Tibial nerve (tissue), 4 donors: ENCODE results near the gene DAPK2. TPM values are rescaled to one million over a fixed set of nuclear protein-coding genes. Genes with fewer than 3 reads are reported as not detected.
A peak's percentile ranks its signal among the peaks of the same experiment; 100 is the strongest.

Experiments
- DNase-seq, 2 donors: peaks; one replicate each; pipeline ENCODE4 v3.0.0-alpha.2; 2019; ENCODE audit warnings: low spot score in 2 of 2
- H3K27ac ChIP-seq, 4 donors: fragments of 200-600 bp; sonication (generic) in 3 of 4; one replicate each; pipeline ENCODE4 v1.5.1; 2017 to 2019; ENCODE audit warnings: mild to moderate bottlenecking in 1 of 4
- H3K27me3 ChIP-seq, 2 donors: fragments of 200-600 bp; sonication (generic) in 1 of 2; one replicate each; pipeline versions ENCODE4 v1.5.1 to v1.6.0; 2017 to 2019
- H3K36me3 ChIP-seq, 3 donors: fragments of 200-600 bp; sonication (generic); one replicate each; pipeline ENCODE4 v1.5.1; 2018 to 2019
- H3K4me1 ChIP-seq, 4 donors: fragments of 200-600 bp; sonication (generic) in 3 of 4; one replicate each; pipeline ENCODE4 v1.5.1; 2017 to 2019
- H3K4me3 ChIP-seq, 4 donors: fragments of 200-600 bp; sonication (generic) in 3 of 4; one replicate each; pipeline ENCODE4 v1.5.1; 2017 to 2019; ENCODE audit warnings: mild to moderate bottlenecking in 1 of 4, moderate library complexity in 1 of 4
- H3K9me3 ChIP-seq, 4 donors: fragments of 200-600 bp; sonication (generic) in 3 of 4; one replicate each; pipeline ENCODE4 v1.5.1; 2017 to 2019
- EP300 ChIP-seq, 2 donors: sonication (generic); formaldehyde crosslinking; IDR thresholded peaks; one replicate each; pipeline ENCODE4 v1.6.1; 2017; ENCODE audit warnings: antibody characterized with exemption in 2 of 2, mild to moderate bottlenecking in 1 of 2
- POLR2A ChIP-seq, 2 donors: fragments of 450-650 bp; IDR thresholded peaks; one replicate each; pipeline ENCODE4 v1.6.1; 2017; ENCODE audit warnings: antibody characterized with exemption in 2 of 2, mild to moderate bottlenecking in 2 of 2, moderate library complexity in 2 of 2
- WGBS, 2 donors: methylation state at CpG; one replicate each; pipeline ENCODE4 v1.1.5; 2018; 5-methylcytosine and 5-hydroxymethylcytosine counted together
- total RNA-seq, 4 donors: library from RNA; depleted of rRNA; stranded (reverse); fragments of >200 nt; gene quantifications; one replicate each; pipeline ENCODE4 v1.1.0, GENCODE V29; 2016
- TF ChIP-seq, protein P1 (sequence below), 5 experiments: fragments of 200-600 bp in 3 of 5; fragments of 450-650 bp in 2 of 5; sonication (generic) in 3 of 5; IDR thresholded peaks; one replicate each; pipeline ENCODE4 v1.5.1; 2016 to 2019; ENCODE audit warnings: antibody characterized with exemption in 5 of 5, mild to moderate bottlenecking in 3 of 5, moderate library complexity in 2 of 5

Gene DAPK2
- total RNA-seq, 4 donors from 2014 or later = 28.9 to 75.9 (median 56.7) TPM

GRCh38 chr15:63896336-63897115, 149.8 kb downstream of the DAPK2 start:
- Histone ChIP-seq H3K27me3 (no peaks in the 10 kb centered on the region), H3K27ac (peak overlapping the region in 2 of 4 donors; percentile 1 to 25), H3K9me3 (no peaks in the 10 kb centered on the region), H3K4me1 (peaks cover 0 to 37% (median 19%) of the 10 kb centered on the region in 4 donors), H3K4me3 (no peak overlapping the region), H3K36me3 (no peaks in the 10 kb centered on the region)
- WGBS, 2 donors = 38 to 43% methylated on average over 15 of the region's 15 CpGs
- TF ChIP-seq EP300 (IDR thresholded peaks at IDR 0.05) = peak in 1 of 2 donors; percentile 43
- TF ChIP-seq POLR2A (IDR thresholded peaks at IDR 0.05) = no peak
- TF ChIP-seq, protein P1, sequence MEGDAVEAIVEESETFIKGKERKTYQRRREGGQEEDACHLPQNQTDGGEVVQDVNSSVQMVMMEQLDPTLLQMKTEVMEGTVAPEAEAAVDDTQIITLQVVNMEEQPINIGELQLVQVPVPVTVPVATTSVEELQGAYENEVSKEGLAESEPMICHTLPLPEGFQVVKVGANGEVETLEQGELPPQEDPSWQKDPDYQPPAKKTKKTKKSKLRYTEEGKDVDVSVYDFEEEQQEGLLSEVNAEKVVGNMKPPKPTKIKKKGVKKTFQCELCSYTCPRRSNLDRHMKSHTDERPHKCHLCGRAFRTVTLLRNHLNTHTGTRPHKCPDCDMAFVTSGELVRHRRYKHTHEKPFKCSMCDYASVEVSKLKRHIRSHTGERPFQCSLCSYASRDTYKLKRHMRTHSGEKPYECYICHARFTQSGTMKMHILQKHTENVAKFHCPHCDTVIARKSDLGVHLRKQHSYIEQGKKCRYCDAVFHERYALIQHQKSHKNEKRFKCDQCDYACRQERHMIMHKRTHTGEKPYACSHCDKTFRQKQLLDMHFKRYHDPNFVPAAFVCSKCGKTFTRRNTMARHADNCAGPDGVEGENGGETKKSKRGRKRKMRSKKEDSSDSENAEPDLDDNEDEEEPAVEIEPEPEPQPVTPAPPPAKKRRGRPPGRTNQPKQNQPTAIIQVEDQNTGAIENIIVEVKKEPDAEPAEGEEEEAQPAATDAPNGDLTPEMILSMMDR (IDR thresholded peaks at IDR 0.05) = no peak
- DNase-seq = peak in 1 of 2 donors; percentile 36

GRCh38 chr15:63895787-63896218, 150.5 kb downstream of the DAPK2 start:
- no peak for DNase-seq
- Histone ChIP-seq H3K27me3 (no peaks in the 10 kb centered on the region), H3K4me1 (peaks cover 0 to 41% (median 22%) of the 10 kb centered on the region in 4 donors), H3K27ac (no peak overlapping the region), H3K9me3 (no peaks in the 10 kb centered on the region), H3K4me3 (no peak overlapping the region), H3K36me3 (no peaks in the 10 kb centered on the region)
- no peak for TF ChIP-seq POLR2A (IDR thresholded peaks at IDR 0.05)
- TF ChIP-seq, protein P1 (IDR thresholded peaks at IDR 0.05) = no peak
- WGBS, 2 donors = 76 to 86% methylated on average over 8 of the region's 8 CpGs

GRCh38 chr15:63895194-63895593, 151.1 kb downstream of the DAPK2 start:
- H3K36me3 ChIP-seq = no peaks in the 10 kb centered on the region
- peaks cover 0 to 41% (median 22%) of the 10 kb centered on the region in 4 donors for H3K4me1 ChIP-seq
- WGBS, 2 donors = 86 to 91% methylated on average over 6 of the region's 6 CpGs
- H3K27me3 ChIP-seq = no peaks in the 10 kb centered on the region
- no peak overlapping the region for H3K4me3 ChIP-seq
- no peaks in the 10 kb centered on the region for H3K9me3 ChIP-seq
- H3K27ac ChIP-seq = no peak overlapping the region
- TF ChIP-seq, protein P1 (IDR thresholded peaks at IDR 0.05) = no peak
- TF ChIP-seq POLR2A (IDR thresholded peaks at IDR 0.05) = no peak
- no peak for TF ChIP-seq EP300 (IDR thresholded peaks at IDR 0.05)
- DNase-seq = no peak

DNA sequence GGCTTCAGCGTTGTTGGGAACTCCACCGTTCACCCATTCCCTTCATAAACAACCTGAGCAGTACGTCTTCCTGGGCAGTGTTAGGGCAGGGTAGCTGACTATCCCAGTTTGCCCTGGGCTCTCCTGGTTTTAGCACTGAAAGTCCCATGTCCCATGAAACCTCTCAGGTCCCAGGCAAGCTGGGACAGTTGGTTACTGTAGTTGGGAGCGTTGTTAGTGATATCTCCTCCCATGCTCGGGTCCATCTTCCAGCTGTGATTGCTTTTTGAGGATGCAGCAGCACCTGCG, 151.7 kb downstream of the DAPK2 start:
- H3K27me3 ChIP-seq = no peaks in the 10 kb centered on the region
- H3K27ac ChIP-seq = no peak overlapping the region
- peaks cover 0 to 41% (median 22%) of the 10 kb centered on the region in 4 donors for H3K4me1 ChIP-seq
- H3K36me3 ChIP-seq = no peaks in the 10 kb centered on the region
- H3K9me3 ChIP-seq = no peaks in the 10 kb centered on the region
- 88 to 92% methylated on average over 5 to 6 of the region's 6 CpGs for WGBS, 2 donors
- TF ChIP-seq, protein P1 (IDR thresholded peaks at IDR 0.05) = no peak
- TF ChIP-seq POLR2A (IDR thresholded peaks at IDR 0.05) (no peak), EP300 (IDR thresholded peaks at IDR 0.05) (no peak)
- DNase-seq = no peak
- no peak overlapping the region for H3K4me3 ChIP-seq

- Histone ChIP-seq H3K9me3 (no peaks in the 10 kb centered on the region), H3K4me1 (peaks cover 0 to 35% (median 22%) of the 10 kb centered on the region in 4 donors), H3K27ac (no peak overlapping the region), H3K27me3 (no peaks in the 10 kb centered on the region), H3K4me3 (no peak overlapping the region), H3K36me3 (no peaks in the 10 kb centered on the region)
- no peak for DNase-seq
- TF ChIP-seq POLR2A (IDR thresholded peaks at IDR 0.05) = no peak
- no peak for TF ChIP-seq EP300 (IDR thresholded peaks at IDR 0.05)
- TF ChIP-seq, protein P1 (IDR thresholded peaks at IDR 0.05) = no peak
- 76 to 82% methylated on average over 10 to 12 of the region's 12 CpGs for WGBS, 2 donors
These were observed 152.2 kb downstream of the DAPK2 start for GRCh38 chr15:63893866-63894661.
